Stomach (tissue), 4 donors: ENCODE results near the gene TST.
A peak's percentile ranks its signal among the peaks of the same experiment; 100 is the strongest.

Source experiments
- CTCF ChIP-seq, 7 experiments: fragments of 450-650 bp in 4 of 7; fragments of 200-600 bp in 3 of 7; sonication (generic) in 3 of 7; IDR thresholded peaks; one replicate each; pipeline ENCODE4 v1.5.1; 2016 to 2019; ENCODE audit warnings: antibody characterized with exemption in 7 of 7, control low read depth in 2 of 7, mild to moderate bottlenecking in 1 of 7
- POLR2A ChIP-seq, 4 donors: fragments of 450-650 bp; IDR thresholded peaks; one replicate each; pipeline ENCODE4 v1.6.1; 2016; ENCODE audit warnings: antibody characterized with exemption in 4 of 4, control low read depth in 2 of 4, mild to moderate bottlenecking in 1 of 4, moderate library complexity in 1 of 4
- POLR2AphosphoS5 ChIP-seq, 3 donors: sonication (generic); formaldehyde crosslinking; IDR thresholded peaks; one replicate each; pipeline ENCODE4 v1.6.1; 2016; ENCODE audit warnings: antibody characterized with exemption in 3 of 3

DNA sequence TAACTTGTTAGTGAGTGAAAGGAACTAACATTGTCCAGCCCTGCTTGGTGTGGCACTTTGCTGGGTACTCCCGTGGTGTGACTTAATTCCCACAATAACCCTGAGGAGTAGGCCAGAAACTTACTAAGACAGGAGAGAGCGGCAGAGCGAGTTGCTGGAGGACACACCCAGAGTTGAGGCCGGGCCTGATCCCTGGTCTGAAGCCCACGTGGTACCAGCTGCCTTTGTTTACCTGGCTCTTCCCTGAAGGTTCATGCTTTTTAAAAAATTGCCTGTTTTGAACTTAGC, 889 bp upstream of the TST start:
- TF ChIP-seq CTCF (IDR thresholded peaks at IDR 0.05), result no peak
- peak in 1 of 3 donors; percentile 14 for TF ChIP-seq POLR2AphosphoS5 (IDR thresholded peaks at IDR 0.05)
- TF ChIP-seq POLR2A (IDR thresholded peaks at IDR 0.05), result no peak
